Measurements from ENCODE around the gene GSTM1.
"Not testable (repeated sequence)": the region's sequence is repeated elsewhere in the genome, so short reads cannot be mapped to it uniquely, and the experiment has no call there.

GSTM1 gene

DNA sequence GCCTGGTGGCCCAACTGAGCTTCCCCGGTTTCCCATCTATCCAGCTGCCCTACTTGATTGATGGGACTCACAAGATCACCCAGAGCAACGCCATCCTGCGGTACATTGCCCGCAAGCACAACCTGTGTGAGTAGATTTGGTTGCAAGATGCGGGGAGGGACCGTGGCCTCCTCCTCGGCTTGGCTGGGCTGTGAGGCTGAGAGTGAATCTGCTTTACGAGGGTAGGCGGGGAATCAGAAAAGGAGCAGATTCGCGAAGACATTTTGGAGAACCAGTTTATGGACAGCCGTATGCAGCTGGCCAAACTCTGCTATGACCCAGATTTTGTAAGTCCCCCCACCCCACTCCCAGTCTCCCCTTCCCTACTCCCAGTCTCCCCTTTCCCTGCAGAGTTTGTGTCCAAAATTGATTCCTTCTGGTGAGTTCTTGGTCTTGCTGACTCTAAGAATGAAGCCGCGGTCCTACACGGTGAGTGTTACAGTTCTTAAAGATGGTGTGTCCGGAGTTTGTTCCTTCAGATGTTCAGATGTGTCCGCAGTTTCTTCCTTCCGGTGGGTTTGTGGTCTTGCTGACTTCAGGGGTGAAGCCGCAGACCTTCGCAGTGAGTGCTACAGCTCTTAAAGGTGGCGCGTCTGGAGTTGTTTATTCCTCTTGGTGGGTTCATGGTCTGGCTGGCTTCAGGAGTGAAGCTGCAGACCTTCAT, 18.2 kb upstream of the GSTM1 start:
- TF ChIP-seq, protein P1, sequence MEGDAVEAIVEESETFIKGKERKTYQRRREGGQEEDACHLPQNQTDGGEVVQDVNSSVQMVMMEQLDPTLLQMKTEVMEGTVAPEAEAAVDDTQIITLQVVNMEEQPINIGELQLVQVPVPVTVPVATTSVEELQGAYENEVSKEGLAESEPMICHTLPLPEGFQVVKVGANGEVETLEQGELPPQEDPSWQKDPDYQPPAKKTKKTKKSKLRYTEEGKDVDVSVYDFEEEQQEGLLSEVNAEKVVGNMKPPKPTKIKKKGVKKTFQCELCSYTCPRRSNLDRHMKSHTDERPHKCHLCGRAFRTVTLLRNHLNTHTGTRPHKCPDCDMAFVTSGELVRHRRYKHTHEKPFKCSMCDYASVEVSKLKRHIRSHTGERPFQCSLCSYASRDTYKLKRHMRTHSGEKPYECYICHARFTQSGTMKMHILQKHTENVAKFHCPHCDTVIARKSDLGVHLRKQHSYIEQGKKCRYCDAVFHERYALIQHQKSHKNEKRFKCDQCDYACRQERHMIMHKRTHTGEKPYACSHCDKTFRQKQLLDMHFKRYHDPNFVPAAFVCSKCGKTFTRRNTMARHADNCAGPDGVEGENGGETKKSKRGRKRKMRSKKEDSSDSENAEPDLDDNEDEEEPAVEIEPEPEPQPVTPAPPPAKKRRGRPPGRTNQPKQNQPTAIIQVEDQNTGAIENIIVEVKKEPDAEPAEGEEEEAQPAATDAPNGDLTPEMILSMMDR (IDR thresholded peaks at IDR 0.05; ENCODE audit: extremely low read depth, insufficient read depth, missing control alignments) = no peak
- DNase-seq (ENCODE audit: low spot score) = peak; percentile 2
- in situ Hi-C loops (cut with MboI; ENCODE audit: low pct_unique_long_range_greater_than_20kb, low sequenced_read_pairs, unreplicated experiment) = no loop called here

DNA sequence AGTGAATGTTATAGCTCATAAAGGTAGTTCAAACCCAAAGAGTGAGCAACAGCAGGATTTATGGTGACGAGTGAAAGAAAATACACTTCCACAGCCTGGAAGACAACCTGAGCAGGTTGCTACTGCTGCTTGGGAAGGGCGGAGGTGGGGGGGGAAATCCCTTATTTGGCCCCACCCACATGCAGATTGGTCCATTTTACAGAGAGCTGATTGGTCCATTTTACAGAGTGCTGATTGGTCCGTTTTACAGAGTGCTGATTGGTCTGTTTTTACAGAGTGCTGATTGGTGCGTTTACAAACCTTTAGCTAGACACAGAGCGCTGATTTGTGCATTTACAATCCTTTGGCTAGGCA, 17.7 kb upstream of the GSTM1 start:
- DNase-seq (ENCODE audit: low spot score) = peak; percentile 1

DNA sequence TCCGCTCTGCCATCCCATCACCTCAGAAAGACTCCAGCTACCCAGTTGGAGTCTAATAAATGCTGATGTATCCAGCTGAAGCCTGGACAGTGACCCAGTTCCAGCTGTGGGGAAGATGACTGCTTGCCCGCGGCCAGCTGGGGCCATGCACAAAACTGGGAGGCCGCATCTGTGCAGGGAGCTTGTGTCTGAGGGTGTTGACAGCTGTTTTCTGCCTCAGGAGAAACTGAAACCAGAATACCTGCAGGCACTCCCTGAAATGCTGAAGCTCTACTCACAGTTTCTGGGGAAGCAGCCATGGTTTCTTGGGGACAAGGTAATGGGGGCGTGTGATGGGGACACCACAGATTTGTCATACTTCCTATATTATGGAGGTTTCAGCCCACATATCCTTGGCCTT, 16.6 kb upstream of the GSTM1 start:
- DNase-seq (ENCODE audit: low spot score) = peak; percentile 3
- in situ Hi-C loops (cut with MboI; ENCODE audit: low pct_unique_long_range_greater_than_20kb, low sequenced_read_pairs, unreplicated experiment) = no loop called here

More for the DNA sequence above, 17.7 kb upstream of the GSTM1 start:
- in situ Hi-C loops (cut with MboI; ENCODE audit: low pct_unique_long_range_greater_than_20kb, low sequenced_read_pairs, unreplicated experiment) = not testable (repeated sequence)

DNA sequence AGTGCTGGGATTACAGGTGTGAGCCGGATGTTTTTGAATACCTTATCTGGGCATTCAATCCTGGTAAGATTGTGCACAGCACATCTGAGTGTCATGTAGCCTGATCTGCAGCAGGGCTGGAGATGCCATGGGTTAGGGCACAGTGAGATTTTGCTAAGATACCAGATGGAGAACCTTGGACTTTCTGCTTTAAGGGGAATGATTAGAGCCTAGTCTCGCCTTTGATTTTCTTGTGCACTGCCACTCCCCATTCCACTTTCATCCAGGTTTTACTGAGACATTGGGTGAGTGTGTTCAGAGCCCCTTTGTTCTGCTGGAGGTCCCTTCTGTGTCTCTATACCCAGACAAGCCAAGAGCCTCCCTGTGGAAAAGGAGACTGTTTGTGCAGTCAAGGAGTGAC, 13.8 kb upstream of the GSTM1 start:
- DNase-seq (ENCODE audit: low spot score); in situ Hi-C loops (cut with MboI; ENCODE audit: low pct_unique_long_range_greater_than_20kb, low sequenced_read_pairs, unreplicated experiment): not testable (repeated sequence)

More for the DNA sequence above, 16.6 kb upstream of the GSTM1 start:
- TF ChIP-seq, protein P1 (IDR thresholded peaks at IDR 0.05; ENCODE audit: extremely low read depth, insufficient read depth, missing control alignments) = no peak

DNA sequence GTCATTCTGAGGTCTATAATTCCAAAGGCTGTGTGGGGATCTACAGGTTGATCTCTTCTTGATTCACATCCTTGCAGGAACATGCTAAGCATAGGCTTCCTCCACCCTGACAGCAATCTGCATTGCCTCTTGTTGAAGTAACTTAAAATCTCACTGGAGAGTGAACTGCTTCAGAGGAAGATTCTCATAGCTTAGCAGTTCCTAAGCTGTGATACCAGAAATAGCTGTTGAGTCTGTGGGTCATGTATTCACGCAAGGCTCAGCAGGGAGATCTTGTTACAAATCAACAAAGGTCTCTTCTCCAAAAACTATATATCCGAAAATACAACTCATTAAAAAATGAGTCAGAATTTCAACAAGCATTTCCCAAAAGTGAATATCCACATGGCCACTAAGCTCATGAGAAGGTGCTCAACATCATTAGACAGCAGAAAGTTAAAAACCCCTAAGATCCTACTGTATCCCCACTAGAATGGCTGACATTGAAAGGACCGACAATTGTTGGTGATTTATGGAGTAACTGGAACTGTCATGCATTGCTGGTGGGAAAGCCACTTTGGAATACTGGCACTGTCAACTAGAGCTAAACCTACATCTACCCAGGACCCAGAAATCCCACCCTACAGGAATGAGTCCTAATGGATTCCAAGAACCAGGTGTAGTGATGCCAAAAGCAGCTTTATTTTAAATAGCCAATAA, 10.8 kb upstream of the GSTM1 start:
- peak; percentile 0 for DNase-seq (ENCODE audit: low spot score)
- in situ Hi-C loops (cut with MboI; ENCODE audit: low pct_unique_long_range_greater_than_20kb, low sequenced_read_pairs, unreplicated experiment) = not testable (repeated sequence)

DNA sequence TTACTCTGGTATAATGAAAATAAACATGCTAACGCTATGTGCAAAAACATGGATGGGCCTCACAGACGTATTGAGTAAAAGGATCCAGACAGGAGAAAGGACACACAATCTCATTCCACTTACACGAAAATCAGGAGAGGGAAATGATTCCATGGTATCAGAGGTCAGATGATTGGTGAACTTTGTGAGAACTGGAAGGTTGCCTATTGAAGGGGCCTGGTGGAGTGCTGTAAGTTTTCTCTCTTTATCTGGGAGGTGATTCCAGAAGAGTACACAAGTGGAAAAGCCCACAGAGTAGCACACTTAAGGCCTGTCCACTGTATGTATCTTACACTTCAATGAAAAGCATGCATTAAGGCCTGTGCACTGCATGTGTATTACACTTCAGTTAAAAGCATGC, 10.2 kb upstream of the GSTM1 start:
- TF ChIP-seq, protein P1 (IDR thresholded peaks at IDR 0.05; ENCODE audit: extremely low read depth, insufficient read depth, missing control alignments) = no peak
- in situ Hi-C loops (cut with MboI; ENCODE audit: low pct_unique_long_range_greater_than_20kb, low sequenced_read_pairs, unreplicated experiment) = no loop called here
- no peak for DNase-seq (ENCODE audit: low spot score)

DNA sequence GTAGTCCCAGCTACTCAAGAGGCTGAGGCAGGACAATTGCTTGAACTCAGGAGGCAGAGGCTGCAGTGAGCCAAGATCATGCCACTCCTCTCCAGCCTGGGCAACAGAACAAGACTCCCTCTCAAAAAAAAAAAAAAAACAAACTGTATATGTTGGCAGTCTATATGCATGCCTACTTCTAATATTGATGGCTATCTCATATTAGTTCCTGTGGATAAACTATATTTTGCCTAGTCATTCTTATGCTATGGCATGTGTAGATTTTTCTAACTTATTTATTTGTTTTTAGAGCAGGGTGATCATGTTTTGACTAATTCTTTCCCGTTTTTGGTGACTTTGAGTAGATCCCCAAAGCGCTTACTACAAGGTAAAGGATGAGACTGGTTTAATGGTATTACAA, 9.0 kb upstream of the GSTM1 start:
- in situ Hi-C loops (cut with MboI; ENCODE audit: low pct_unique_long_range_greater_than_20kb, low sequenced_read_pairs, unreplicated experiment); DNase-seq (ENCODE audit: low spot score): not testable (repeated sequence)

DNA sequence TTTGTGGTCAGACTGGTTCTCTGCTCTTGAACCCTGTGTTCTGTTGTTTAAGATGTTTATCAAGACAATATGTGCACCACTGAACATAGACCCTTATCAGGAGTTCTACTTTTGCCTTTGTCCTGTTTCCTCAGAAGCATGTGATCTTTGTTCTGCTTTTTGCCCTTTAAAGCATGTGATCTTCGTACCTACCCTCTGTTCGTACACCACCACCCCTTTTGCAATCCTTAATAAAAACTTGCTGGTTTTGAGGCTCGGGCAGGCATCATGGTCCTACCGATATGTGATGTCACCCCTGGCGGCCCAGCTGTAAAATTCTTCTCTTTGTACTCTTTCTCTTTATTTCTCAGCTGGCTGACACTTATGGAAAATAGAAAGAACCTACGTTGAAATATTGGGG, 2.8 kb upstream of the GSTM1 start:
- in situ Hi-C loops (cut with MboI; ENCODE audit: low pct_unique_long_range_greater_than_20kb, low sequenced_read_pairs, unreplicated experiment); DNase-seq (ENCODE audit: low spot score): not testable (repeated sequence)

DNA sequence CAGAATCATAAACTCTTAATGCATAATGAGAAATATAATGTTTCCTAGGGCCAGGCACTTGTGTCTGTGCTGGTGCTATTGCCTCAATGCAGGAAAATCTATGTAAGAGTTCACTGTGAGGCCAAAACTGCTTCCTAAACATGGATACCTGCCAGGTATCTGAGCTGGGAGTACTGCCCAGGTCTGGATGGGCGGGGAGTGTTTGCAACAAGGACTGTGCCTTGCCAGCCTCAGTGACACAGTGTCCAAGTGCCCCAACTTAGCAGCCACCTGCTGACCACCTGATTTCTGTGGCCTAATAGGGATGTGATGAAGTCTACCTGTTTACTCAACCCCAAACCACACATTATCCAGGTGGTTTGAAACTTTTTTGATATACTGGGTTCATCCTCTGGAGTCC, 2.2 kb upstream of the GSTM1 start:
- DNase-seq (ENCODE audit: low spot score); in situ Hi-C loops (cut with MboI; ENCODE audit: low pct_unique_long_range_greater_than_20kb, low sequenced_read_pairs, unreplicated experiment): not testable (repeated sequence)

DNA sequence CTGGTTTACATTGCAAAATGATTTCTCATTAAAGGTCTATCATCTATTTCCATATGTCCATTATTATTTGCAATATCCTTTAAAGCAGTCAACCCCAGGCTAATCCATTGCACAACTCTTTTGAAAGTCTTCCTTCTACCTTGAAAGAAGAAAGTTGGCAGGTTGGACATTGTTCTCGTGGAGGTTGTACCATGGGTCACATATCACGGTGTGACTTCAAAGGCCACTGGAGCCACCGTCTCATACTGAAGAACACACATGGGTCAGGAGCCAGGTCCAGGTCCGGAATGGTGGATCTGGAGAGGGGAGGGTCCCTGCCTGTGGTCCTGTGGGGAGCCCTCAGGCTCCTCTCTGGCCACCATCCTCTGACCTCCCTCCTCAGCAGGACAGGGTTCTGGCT, 1.7 kb upstream of the GSTM1 start:
- DNase-seq (ENCODE audit: low spot score); in situ Hi-C loops (cut with MboI; ENCODE audit: low pct_unique_long_range_greater_than_20kb, low sequenced_read_pairs, unreplicated experiment): not testable (repeated sequence)

DNA sequence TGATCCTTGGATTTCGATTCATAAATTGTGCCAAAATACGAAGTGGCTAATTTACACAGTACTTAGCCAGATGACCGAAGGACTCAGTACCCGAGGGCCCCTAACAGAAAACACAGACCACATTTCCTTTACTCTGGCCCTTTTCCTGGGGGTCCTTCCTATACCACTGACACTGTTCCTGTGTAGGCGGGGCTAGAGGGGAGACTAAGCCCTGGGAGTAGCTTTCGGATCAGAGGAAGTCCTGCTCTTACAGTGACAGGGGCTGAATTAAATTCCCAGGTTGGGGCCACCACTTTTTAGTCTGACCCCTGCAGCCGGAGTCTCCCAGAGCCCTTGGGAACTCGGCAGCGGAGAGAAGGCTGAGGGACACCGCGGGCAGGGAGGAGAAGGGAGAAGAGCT, 508 bp upstream of the GSTM1 start:
- DNase-seq (ENCODE audit: low spot score); in situ Hi-C loops (cut with MboI; ENCODE audit: low pct_unique_long_range_greater_than_20kb, low sequenced_read_pairs, unreplicated experiment): not testable (repeated sequence)

Measured in GM13977 (cell line).